ENCODE data around the gene PRKG1. TPM values are rescaled to one million over a fixed set of nuclear protein-coding genes. Genes with fewer than 3 reads are reported as not detected.

Gene PRKG1
- polyA plus RNA-seq, 1 donor (not counting 4 experiments of a cell fraction or from before 2014, with no cell fraction given), result 0.24 TPM

DNA sequence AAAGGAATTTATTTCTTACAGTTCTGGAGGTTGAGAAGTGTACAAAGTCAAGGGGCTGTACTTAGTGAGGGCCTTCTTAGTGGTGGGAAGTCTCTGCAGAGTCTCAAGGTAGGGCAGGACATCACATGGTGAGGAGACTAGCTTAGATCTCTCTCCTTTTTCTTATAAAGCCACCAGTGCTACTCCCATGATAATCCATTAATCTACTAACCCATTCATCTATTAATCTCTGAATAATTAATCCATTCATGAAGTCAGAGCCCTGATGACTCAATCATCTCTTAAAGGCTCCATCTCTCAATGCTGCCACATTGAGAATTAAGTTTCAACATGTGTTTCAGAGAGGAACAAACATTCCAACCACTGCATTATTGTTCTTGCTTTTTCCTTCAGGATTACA, 689.5 kb downstream of the PRKG1 start:
- H3K4me2 ChIP-seq (ENCODE audit: control insufficient read depth, extremely low read depth, insufficient read depth, low read depth, low read length), result no peak overlapping the region
- no peaks in the 10 kb centered on the region for H3K4me1 ChIP-seq (ENCODE audit: control insufficient read depth, extremely low read depth, insufficient read depth, low read length)
- no peaks in the 10 kb centered on the region for H4K20me1 ChIP-seq (ENCODE audit: control insufficient read depth, extremely low read depth, insufficient read depth, low read length)
- TF ChIP-seq EZH2 (IDR thresholded peaks at IDR 0.05; ENCODE audit: low read length) (no peak), CTCF (optimal IDR thresholded peaks at IDR 0.05 in 1 of 3, IDR thresholded peaks at IDR 0.05 in 1 of 3, conservative IDR thresholded peaks at IDR 0.05 in 1 of 3; ENCODE audit: extremely low read depth in 1 of 3, insufficient read depth in 2 of 3, low read length in 3 of 3) (no peak)
- no peaks in the 10 kb centered on the region for H3K27me3 ChIP-seq (ENCODE audit: control insufficient read depth, extremely low read depth, insufficient read depth, low read length)
- no peak overlapping the region for H3K4me3 ChIP-seq (ENCODE audit: control insufficient read depth in 2 of 3, extremely low read depth in 1 of 3, insufficient read depth in 2 of 3, low read depth in 1 of 3, low read length in 3 of 3)
- no peaks in the 10 kb centered on the region for H3K79me2 ChIP-seq (ENCODE audit: control insufficient read depth, insufficient read depth, low read length)
- DNase-seq (ENCODE audit: low read depth, low spot score), result no peak
- H2AFZ ChIP-seq (ENCODE audit: control insufficient read depth, low read length), result no peak overlapping the region
- H3K9ac ChIP-seq (ENCODE audit: control insufficient read depth, extremely low read depth, insufficient read depth, low read length), result no peak overlapping the region
- H3K9me3 ChIP-seq (ENCODE audit: control insufficient read depth, low read depth, low read length), result no peaks in the 10 kb centered on the region
- H3K27ac ChIP-seq (ENCODE audit: control insufficient read depth, insufficient read depth, low read length), result no peak overlapping the region
- no peaks in the 10 kb centered on the region for H3K9me1 ChIP-seq (ENCODE audit: control insufficient read depth, extremely low read depth, insufficient read depth, low read length)
- FAIRE-seq, result no peak
- dilution Hi-C loops (cut with MboI; ENCODE audit: extremely low pct_ligation_motif_present, low sequenced_read_pairs), result no loop called here
- H3K36me3 ChIP-seq (ENCODE audit: control insufficient read depth in 2 of 2, extremely low read depth in 1 of 2, insufficient read depth in 2 of 2, low read length in 2 of 2), result no peaks in the 10 kb centered on the region

DNA sequence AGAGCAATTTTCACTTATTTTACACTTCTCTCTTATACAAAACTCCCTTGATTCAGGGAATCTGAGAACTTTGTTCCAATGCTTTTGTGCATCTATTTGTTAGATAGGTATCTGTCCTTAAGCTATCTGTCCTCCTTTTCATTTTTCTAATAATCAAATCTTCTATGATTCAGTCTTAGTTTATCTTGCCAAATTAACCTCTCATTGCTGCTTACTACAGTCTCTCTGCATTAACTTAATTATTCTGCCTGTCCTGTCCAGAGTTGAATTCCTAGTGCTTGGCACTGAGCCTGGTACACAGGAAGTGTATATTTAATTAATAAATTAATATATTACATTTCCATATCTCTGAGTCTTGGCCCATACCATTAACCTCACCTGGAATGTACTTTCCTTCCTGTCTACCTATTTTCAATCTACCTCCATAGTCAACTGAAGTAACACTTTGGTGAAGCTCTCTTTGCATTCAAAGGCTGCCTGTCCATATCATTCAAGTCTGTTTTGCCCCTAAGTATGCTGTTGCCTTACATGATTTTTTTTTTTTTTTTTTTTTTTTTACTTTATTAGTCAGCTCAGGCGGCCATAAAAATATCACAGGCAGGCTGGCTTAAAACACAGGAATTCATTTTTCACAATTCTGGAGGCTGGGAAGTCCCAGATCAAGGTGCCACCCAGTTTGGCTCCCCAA, 691.1 kb downstream of the PRKG1 start:
- TF ChIP-seq EZH2 (IDR thresholded peaks at IDR 0.05; ENCODE audit: low read length) (no peak), CTCF (optimal IDR thresholded peaks at IDR 0.05 in 1 of 3, IDR thresholded peaks at IDR 0.05 in 1 of 3, conservative IDR thresholded peaks at IDR 0.05 in 1 of 3; ENCODE audit: extremely low read depth in 1 of 3, insufficient read depth in 2 of 3, low read length in 3 of 3) (no peak)
- Histone ChIP-seq H3K79me2 (ENCODE audit: control insufficient read depth, insufficient read depth, low read length) (no peaks in the 10 kb centered on the region), H4K20me1 (ENCODE audit: control insufficient read depth, extremely low read depth, insufficient read depth, low read length) (no peaks in the 10 kb centered on the region), H3K9ac (ENCODE audit: control insufficient read depth, extremely low read depth, insufficient read depth, low read length) (no peak overlapping the region), H3K36me3 (ENCODE audit: control insufficient read depth in 2 of 2, extremely low read depth in 1 of 2, insufficient read depth in 2 of 2, low read length in 2 of 2) (no peaks in the 10 kb centered on the region), H3K4me1 (ENCODE audit: control insufficient read depth, extremely low read depth, insufficient read depth, low read length) (no peaks in the 10 kb centered on the region), H3K27me3 (ENCODE audit: control insufficient read depth, extremely low read depth, insufficient read depth, low read length) (no peaks in the 10 kb centered on the region), H3K4me3 (ENCODE audit: control insufficient read depth in 2 of 3, extremely low read depth in 1 of 3, insufficient read depth in 2 of 3, low read depth in 1 of 3, low read length in 3 of 3) (no peak overlapping the region), H3K27ac (ENCODE audit: control insufficient read depth, insufficient read depth, low read length) (no peak overlapping the region), H3K4me2 (ENCODE audit: control insufficient read depth, extremely low read depth, insufficient read depth, low read depth, low read length) (no peak overlapping the region), H3K9me1 (ENCODE audit: control insufficient read depth, extremely low read depth, insufficient read depth, low read length) (no peaks in the 10 kb centered on the region), H3K9me3 (ENCODE audit: control insufficient read depth, low read depth, low read length) (no peaks in the 10 kb centered on the region), H2AFZ (ENCODE audit: control insufficient read depth, low read length) (no peak overlapping the region)
- dilution Hi-C loops (cut with MboI; ENCODE audit: extremely low pct_ligation_motif_present, low sequenced_read_pairs), result no loop called here
- no peak for DNase-seq (ENCODE audit: low read depth, low spot score)
- FAIRE-seq, result no peak

All from keratinocyte (primary cell).